CD4-positive, alpha-beta T cell treated with Interleukin-6 at 100 ng/mL for 8 hours (primary cell): ENCODE measurements around the gene PKD2.
"Not testable (repeated sequence)": the region's sequence is repeated elsewhere in the genome, so short reads cannot be mapped to it uniquely, and the experiment has no call there.

Experiments
- DNase-seq: peaks from one replicate; pipeline ENCODE4 v3.0.0-alpha.2; 2020; ENCODE audit warnings: mixed read lengths, low spot score

Gene PKD2

DNA sequence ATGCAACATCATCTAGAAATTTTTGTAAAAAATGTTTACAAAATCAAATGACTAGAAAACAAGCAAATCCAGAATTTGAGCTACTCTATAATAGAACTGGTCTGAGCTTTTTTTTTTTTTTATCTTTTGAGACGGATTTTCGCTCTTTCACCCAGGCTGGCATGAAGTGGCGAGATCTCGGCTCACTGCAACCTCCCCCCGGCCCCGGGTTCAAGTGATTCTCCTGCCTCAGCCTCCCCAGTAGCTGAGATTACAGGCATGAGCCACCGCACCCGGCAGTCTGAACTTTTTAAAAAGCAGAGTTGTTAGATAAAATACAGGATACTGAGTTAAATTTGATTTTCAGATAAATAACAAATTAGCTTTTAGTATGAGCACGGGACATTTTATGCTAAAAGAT, 20.9 kb upstream of the PKD2 start:
- DNase-seq: no peak

DNA sequence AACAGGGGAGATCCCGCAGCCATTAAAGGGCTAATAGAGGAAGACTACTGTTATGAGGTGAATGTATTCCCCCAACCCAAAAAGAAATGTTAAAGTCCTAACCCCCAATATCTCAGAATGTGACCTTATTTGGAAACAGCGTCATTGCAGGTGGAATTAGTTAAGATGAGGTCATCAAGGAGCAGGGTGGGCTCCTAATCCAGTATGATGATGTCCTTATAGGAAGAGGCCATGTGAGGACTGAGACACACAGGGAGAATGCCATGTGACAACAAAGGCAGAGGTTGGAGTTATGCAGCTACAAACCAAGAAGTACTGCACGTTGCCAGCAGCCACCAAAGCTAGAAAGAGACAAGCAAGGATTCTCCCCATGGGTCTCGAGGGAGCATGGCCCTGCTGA, 17.7 kb upstream of the PKD2 start:
- no peak for DNase-seq

DNA sequence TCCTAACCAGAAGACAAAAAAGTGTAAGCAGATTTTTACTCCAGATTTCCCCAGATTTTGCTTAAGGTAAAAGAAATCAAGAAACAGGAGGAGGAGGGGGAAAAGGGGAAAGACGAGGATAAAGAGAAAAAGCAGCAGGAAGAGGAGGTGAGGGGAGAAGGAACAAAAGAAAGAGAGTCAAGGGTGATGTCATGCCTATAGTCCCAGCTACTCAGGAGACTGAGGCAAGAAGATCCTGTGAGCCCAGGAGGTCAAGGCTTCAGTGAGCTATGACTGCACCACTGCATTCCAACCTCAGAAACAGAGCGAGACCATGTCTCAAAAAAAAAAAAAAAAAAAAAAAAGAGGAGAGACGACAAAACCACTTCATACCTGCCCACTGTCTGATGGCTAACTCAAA, 12.0 kb upstream of the PKD2 start:
- DNase-seq: no peak

DNA sequence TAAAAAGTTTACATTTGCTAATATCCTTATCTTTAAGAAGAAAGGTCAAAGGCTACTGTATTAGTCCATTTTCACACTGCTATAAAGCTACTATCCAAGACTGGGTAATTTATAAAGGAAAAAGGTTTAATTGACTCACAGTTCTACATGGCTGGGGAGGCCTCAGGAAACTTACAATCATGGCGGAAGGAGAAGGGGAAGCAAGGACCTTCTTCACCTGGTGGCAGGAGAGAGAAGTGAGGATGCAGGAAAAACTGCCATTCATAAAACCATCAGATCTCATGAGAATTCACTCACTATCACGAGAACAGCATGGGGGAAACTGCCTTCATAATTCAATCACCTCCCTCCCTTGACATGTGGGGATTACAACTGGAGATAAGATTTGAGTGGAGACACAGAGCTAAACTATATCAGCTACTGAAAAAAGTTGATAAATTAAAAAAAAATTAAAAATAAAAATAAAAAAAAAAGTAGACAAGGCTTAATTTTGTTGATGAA, 8.2 kb upstream of the PKD2 start:
- not testable (repeated sequence) for DNase-seq

DNA sequence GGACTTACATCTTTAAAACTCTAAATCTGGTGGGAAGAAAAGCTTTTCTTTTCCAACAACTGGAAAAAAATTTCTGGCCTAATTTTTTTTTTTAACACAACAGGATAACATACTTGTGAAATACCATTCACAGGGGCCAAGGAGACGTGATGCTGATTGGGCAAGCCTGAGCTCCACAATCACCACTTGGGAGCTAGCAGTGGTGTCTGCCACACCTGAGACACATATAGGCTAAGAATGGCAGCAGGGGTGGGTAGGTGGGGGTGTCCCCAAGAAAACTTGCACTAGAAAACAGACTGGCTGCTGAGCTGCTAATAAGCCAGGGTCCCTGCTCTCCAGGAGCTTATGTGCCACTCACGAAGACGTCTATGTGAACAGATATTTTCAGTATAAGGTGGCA, 5.6 kb upstream of the PKD2 start:
- DNase-seq: no peak

DNA sequence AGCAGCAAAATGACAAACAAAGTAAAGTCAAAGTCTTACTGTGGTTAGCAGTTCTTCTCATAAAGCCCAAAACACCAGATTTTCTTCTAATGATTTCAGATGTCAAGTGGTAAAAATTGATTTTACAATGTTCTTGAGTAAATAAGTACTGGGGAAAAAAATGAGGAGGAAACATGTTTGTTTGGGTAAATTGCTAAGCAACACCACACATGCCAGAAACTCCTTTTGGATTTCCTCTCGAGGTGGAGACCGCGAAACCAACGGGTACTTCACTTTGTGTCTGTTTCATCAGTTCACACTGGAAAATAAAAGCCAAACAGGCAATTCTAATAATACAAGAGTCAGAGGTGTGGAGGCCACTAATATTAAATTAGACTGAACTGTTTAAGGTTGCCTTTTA, 4.6 kb upstream of the PKD2 start:
- DNase-seq: no peak

DNA sequence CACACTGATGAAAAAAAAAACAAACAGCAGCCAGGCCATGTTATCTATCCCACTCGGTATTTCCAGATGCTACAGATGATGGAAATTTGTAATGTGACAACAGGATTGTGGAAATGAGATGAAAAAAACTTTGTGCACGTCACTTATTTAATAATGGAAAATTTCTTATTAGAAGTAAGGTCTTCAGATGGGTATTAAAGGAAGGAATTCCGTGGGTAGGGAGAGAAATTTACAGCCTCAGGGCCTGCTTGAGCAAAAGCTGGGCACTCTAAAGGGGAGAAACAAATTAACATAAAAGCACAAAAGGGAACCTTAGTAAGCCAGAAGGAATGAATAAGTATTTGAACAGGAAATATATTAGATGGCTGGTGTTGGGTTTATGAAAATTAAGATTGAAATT, 4.2 kb upstream of the PKD2 start:
- no peak for DNase-seq

DNA sequence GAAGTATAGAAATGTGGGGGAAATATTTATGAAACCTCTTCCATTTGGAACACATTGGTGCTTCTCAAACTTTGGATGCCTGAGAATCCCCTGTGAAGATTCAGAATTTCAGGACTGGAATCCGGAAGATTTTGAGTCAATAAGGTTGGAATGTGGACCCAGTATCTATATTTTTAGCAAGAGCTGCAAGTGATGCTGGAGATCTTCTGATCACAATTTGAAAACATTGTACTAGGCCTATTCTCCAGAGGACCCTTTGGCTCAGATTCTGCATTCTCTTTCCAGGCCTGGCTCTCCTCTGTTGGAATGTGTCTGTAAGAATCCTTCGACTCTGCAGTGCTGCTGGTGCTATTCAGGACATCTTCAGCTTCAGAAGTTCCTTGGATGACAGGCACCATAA, 2.4 kb upstream of the PKD2 start:
- DNase-seq: no peak

DNA sequence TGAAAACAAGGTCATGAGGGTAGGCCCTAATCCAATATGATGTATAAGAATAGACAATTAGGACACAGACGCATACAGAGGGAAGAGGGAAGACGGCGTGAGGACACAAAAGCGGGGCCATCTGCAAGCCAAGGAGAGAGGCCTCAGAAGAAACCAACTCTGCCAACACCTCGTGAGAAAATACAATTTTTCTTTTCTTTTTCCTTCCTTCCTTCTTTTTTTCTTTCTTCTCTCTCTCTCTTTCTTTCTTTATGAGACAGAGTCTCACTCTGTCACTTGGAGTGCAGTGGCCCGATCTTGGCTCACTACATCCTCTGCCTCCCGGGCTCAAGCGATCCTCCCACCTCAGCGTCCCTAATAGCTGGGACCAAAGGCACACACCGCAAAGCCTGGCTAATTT, 1.5 kb upstream of the PKD2 start:
- no peak for DNase-seq

DNA sequence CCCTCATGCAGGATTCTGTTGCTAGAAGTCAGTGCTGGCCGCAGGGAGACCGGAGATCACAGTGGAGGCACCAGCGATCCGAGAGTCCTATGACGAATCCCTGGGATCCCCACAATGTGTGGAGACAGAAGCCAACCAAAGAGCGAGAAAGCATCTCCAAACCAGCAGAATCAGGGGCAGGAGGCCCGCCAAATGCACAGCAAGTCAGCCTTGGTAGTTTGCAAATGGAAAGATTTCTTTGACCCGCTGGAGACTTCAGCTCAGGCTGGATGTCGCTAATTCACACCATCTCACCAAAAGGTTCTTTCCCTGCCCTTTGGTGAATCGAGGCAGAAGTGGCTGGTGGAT, 505 bp upstream of the PKD2 start:
- no peak for DNase-seq

DNA sequence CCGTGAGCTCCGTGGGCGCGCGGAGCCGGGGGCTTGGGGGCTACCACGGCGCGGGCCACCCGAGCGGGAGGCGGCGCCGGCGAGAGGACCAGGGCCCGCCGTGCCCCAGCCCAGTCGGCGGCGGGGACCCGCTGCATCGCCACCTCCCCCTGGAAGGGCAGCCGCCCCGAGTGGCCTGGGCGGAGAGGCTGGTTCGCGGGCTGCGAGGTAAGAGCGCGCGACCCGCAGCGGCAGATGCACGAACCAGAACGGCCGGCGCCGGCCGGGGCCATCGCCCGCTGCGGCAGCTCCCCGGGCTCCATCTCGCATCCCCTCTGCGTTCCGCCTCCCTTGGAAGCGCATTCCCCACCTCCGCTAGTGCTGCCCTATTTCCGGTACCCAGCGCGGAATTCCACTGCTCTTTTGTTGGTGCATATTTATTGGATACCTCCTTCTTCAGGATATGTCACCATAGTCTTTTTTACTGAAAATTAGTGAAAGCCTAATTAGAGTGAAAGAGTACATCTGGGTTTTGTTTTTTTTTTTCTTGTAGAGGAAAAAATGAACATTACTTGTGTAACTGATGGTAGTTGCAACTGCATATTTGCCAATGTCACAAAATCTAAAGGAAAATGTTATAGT, 797 bp downstream of the PKD2 start:
- DNase-seq: no peak

DNA sequence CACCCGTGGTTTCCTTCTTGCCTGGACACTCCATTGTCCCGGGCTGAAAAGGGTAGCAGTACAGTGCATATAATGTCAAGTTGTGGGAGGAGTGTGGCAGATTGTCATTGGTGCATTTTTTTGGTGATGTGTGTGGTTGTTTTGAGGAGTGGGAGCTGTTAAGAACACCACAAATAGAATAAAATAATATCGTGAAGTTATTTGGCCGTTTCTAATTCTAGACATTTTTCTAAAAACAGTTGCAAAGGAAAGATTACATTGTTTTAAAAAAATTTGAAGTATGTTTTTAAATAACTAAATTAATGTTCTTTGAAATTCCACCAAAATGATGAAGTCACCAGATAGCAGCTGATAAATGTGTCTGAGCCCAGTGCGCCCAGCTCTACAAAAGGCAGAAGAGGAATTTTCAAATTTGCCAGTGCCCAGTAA, 1.3 kb downstream of the PKD2 start:
- DNase-seq: no peak

DNA sequence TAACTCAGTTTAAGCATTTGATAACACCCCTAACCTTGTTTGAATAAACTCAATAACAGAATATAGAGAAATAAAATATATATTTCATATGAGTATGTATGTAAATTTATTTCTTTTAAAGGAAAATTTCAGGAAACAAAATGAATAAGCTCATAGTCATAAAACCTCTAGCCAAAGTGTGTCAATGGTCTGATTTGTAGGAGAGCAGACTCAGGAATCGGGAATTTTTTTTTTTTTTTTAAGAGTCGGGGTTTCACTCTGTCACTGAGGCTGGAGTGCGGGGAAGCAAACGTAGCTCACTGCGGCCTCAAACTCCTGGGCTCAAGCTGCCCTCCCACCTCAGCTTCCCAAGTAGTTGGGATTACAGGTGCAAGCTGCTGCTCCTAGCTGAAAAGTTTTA, 2.4 kb downstream of the PKD2 start:
- no peak for DNase-seq

DNA sequence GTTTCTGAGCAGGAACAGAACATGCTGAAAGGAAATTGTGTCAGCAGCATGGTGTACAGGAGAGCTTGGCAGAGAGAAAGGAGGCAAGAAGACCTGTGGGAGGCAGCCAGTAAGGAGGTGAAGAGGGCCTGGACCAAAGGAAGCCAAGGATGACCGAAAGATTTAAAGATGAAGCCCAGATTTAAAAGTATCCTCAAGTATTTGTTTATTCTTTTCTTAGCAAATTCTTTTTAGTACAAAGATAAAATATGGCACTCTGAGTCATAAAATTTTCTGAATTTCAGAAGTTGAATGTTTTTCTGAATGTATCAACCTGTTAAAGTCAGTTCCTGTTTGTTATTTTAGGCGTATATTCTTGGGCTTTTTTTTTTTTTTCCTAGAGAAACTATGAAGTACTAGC, 3.5 kb downstream of the PKD2 start:
- no peak for DNase-seq

DNA sequence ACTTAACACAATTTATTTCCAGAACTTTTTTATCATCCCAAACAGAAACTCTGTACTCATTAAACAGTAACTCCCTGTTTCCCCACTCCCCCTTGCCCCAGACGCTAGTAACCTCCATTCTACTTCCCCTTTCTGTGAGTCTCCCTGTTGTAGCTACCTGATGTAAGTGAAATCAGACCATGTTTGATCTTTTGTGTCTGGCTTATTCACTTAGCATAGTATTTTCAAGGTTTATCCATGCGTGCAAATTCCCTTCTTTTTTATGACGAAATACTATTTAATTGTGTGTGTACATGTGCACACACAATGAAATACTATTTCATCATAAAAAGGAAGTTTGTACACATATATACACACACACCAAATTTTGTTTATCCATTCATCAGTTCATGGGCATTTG, 5.2 kb downstream of the PKD2 start:
- no peak for DNase-seq

DNA sequence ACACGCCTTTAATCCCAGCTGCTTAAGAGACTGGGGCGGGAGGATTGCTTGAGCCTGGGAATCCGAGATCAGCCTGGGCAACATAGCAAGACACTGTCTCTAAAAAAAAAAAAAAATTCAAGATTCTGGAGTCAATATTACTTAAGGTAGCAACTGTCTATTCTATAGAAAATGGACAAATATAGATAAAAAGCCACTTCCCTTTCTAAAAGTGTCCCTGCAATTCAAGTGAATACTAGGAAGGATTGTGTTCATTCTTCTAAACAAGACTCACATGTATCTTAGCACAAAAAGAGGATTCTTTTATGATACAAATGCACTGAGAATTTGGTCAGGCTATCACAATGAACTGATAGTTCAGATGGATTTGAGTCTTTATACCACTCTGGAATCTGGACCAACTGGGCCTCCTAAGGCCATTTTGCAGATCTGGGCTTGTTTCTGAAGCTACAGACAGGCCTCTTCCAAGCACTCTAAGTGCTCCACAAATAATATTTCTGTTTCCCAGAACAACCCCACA, 7.0 kb downstream of the PKD2 start:
- DNase-seq: no peak

DNA sequence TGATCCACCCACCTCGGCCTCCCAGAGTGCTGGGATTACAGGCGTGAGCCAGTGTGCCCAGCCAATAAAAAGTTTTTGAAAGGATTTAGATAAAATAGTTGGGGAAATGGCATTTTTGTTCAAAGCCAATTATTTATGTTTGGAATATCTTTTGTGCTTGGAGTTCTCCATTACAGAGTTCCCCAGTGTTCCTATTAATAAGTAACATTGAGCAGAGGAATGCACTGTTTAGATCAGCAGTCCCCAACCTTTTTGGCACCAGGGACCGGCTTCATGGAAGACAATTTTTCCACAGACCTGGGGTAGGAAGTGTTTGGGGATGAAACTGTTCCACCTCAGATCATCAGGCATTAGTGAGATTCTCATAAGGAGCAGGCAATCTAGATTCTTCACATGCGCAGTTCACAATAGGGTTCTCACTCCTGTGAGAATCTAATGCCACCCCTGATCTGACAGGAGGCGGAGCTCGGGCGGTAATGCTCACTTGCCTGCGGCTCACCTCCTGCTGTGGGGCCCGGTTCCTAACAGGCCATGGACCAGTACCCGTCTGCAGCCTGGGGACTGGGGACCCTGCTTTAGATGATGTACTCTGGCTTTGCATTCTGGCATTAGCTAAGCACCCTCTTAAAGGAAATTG, 8.3 kb downstream of the PKD2 start:
- no peak for DNase-seq

DNA sequence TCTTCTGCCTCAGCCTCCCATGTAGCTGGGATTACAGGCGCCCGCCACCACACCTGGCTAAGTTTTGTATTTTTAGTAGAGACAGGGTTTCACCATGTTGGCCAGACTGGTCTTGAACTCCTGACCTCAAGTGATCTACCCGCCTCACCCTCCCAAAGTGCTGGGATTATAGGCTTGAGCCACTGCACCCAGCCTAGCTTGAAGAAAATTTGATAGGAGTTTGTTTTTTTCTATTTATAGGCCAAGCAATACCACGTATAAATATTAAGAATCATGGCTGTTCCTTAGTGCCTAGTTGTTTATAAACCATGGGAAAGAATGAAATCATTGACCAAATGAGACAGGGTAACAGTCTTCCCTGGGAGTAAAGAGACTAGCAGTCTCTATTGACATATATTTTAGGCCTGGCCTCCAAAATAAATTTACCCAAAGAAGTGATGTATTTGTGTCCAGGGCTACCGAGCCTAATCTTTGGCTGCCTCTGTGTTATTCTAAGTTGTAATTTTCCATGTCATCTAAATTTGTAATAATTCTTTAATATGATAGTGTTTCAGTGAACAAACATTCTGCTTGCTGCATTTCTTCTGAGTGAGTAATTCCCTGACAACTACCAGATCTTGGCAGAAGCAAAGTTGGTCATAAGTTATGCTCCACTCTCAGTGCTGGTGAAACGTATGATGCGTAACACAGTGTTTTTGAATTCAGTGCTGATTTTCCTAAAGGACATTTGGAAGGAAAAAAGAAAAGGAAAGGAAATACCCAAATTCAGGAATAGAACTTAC, 10.3 kb downstream of the PKD2 start:
- no peak for DNase-seq

DNA sequence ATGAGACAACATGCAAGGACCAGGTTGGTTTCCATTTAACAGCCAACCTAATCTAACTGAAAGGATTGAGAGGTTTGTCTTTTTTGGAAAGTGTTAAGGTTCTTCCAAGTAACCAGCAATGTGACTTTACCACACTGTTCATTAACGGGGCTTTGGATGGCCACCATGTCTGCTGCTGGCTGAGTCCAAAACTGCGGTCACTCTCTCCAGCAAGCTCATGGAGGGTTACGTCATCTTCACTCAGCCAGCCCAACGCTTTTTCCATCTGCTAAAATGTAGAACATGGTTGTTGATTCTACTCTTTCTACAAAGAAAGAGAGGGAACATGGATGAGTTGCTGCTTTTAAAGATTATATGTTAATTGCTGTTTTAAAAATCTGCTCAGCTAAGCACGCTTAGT, 11.0 kb downstream of the PKD2 start:
- no peak for DNase-seq

DNA sequence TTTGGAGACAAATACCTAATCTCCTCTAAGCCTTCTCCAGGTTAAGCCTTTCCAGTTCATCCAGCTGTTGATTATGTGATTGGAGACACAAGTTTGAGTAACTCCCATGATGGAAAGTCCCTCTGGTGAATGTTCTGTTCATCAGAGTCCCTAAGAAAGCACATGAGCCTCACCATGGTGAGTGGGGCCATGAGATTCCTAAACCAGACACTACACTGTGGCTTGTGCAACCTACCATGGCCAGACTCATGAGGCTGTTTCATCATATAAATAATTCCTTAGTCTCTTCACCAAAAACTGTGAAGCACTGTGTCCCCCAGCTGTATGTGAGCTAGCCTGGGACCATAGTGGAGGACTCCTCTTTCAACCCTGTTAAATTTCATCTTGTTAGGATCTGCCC, 14.4 kb downstream of the PKD2 start:
- DNase-seq: no peak

DNA sequence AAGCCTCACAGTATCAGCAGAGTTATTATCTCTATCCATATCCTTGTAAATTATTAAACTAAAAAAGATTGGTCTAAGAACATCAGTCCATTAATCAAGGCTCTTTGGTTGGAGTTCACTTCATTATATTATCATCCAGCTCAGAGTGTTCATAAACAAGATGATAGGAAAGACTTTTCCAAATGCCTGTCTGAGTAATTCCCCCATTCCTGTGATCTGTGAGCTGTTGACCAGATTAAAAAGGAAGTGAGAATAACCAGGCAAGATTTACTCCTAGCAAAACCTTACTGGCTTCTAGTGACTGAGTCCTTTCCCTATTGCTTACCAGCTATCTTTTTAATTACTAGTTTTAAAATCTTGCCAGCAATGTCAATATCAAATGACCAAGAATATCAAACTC, 14.9 kb downstream of the PKD2 start:
- DNase-seq: no peak

DNA sequence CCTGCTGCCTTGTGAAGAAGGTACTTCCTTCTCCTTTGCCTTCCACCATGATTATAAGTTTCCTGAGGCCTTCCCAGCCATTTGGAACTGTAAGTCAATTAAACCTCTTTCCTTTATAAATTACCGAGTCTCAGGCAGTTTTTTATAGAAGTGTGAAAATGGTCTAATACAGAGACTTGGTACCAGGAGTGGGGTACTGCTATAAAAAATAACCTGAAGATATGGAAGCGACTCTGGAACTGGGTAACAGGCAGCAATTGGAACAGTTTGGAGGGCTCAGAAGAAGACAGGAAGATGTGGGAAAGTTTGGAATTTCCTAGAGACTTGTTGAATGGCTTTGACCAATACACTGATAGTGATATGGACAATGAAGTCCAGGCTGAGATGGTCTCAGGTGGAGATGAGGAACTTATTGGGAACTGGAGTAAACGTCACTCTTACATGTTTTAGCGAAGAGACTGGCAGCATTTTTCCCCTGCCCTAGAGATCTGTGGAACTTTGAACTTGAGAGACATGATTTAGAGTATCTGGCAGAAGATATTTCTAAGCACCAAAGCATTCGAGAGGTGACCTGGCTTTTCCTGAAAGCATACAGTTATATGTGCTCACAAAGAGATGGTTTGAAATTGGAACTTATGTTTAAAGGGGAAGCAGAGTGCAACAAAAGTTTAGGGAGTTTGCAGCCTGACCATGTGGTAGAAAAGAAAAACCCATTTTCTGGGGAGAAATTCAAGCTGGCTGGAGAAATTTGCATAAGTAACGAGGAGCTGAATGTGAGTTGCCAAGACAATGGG, 18.6 kb downstream of the PKD2 start:
- DNase-seq: not testable (repeated sequence)
